ENCODE measurements around the gene COL6A2. TPM values are rescaled to one million over a fixed set of nuclear protein-coding genes. Genes with fewer than 3 reads are reported as not detected.

Gene COL6A2
- total and polyA plus RNA-seq, 2 experiments from 2014 or later: 28.4 to 89.2 TPM

DNA sequence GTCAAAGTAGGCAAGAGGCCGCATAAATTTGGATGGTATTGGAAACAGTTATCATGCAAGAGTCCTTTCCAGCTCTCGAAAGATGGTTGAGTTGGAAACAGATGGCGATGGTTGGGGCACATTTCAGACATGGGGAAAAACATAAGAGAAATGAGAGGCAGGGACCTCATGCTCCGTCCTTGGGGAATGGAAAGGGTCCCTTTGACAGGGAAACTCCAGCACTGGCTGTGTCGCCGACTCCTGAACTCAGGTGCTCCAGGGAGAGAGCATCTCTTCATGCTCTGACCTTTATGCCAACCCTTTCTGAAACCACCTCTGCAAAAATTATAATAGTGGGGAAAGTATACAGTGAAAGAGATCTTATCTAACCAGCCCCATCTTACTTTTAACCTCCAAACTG lies 36.8 kb upstream of the COL6A2 start (continued):
- TF ChIP-seq, protein P1, sequence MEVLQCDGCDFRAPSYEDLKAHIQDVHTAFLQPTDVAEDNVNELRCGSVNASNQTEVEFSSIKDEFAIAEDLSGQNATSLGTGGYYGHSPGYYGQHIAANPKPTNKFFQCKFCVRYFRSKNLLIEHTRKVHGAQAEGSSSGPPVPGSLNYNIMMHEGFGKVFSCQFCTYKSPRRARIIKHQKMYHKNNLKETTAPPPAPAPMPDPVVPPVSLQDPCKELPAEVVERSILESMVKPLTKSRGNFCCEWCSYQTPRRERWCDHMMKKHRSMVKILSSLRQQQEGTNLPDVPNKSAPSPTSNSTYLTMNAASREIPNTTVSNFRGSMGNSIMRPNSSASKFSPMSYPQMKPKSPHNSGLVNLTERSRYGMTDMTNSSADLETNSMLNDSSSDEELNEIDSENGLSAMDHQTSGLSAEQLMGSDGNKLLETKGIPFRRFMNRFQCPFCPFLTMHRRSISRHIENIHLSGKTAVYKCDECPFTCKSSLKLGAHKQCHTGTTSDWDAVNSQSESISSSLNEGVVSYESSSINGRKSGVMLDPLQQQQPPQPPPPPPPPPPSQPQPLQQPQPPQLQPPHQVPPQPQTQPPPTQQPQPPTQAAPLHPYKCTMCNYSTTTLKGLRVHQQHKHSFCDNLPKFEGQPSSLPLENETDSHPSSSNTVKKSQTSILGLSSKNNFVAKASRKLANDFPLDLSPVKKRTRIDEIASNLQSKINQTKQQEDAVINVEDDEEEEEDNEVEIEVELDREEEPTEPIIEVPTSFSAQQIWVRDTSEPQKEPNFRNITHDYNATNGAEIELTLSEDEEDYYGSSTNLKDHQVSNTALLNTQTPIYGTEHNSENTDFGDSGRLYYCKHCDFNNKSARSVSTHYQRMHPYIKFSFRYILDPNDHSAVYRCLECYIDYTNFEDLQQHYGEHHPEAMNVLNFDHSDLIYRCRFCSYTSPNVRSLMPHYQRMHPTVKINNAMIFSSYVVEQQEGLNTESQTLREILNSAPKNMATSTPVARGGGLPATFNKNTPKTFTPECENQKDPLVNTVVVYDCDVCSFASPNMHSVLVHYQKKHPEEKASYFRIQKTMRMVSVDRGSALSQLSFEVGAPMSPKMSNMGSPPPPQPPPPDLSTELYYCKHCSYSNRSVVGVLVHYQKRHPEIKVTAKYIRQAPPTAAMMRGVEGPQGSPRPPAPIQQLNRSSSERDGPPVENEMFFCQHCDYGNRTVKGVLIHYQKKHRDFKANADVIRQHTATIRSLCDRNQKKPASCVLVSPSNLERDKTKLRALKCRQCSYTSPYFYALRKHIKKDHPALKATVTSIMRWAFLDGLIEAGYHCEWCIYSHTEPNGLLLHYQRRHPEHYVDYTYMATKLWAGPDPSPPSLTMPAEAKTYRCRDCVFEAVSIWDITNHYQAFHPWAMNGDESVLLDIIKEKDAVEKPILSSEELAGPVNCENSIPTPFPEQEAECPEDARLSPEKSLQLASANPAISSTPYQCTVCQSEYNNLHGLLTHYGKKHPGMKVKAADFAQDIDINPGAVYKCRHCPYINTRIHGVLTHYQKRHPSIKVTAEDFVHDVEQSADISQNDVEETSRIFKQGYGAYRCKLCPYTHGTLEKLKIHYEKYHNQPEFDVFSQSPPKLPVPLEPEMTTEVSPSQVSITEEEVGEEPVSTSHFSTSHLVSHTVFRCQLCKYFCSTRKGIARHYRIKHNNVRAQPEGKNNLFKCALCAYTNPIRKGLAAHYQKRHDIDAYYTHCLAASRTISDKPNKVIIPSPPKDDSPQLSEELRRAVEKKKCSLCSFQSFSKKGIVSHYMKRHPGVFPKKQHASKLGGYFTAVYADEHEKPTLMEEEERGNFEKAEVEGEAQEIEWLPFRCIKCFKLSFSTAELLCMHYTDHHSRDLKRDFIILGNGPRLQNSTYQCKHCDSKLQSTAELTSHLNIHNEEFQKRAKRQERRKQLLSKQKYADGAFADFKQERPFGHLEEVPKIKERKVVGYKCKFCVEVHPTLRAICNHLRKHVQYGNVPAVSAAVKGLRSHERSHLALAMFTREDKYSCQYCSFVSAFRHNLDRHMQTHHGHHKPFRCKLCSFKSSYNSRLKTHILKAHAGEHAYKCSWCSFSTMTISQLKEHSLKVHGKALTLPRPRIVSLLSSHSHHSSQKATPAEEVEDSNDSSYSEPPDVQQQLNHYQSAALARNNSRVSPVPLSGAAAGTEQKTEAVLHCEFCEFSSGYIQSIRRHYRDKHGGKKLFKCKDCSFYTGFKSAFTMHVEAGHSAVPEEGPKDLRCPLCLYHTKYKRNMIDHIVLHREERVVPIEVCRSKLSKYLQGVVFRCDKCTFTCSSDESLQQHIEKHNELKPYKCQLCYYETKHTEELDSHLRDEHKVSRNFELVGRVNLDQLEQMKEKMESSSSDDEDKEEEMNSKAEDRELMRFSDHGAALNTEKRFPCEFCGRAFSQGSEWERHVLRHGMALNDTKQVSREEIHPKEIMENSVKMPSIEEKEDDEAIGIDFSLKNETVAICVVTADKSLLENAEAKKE (CRISPR knock-in tag; IDR thresholded peaks at IDR 0.05): no peak

DNA sequence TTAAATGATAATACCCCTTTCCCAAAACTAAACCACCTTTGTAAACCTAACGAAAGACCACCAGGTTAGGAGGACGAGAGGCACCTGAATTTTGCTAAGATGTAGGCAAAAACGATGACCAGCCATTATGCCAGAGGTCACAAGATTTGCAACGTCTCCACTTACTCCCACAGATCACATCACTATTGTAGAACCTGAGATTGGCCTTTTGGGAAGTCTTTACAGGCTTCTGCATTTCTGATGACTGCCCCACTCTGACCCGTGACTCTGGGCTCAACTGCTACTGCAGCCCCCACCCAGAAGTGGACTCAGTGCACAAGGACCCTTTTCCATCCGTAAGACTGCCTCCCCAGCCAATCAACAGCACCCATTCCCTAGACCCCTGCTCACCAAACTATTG lies 36.4 kb upstream of the COL6A2 start:
- peaks cover 21% of the 10 kb centered on the region for H3K27me3 Mint-ChIP-seq (ENCODE audit: insufficient read depth, low read depth, poor library complexity)
- DNase-seq (ENCODE audit: low spot score): no peak
- Histone ChIP-seq H3K4me2 (no peak overlapping the region), H3K4me1 (ENCODE audit: insufficient read depth) (peaks cover 1% of the 10 kb centered on the region), H4K20me1 (replicated peaks; ENCODE audit: insufficient read depth) (no peaks in the 10 kb centered on the region), H3K79me2 (replicated peaks; ENCODE audit: insufficient read depth) (no peaks in the 10 kb centered on the region), H3K27ac (ENCODE audit: low read depth) (no peak overlapping the region), H2AFZ (no peak overlapping the region), H3K4me3 (no peak overlapping the region), H3K36me3 (ENCODE audit: insufficient read depth) (no peaks in the 10 kb centered on the region), H3F3A (replicated peaks; ENCODE audit: low read depth) (0 out of 2 replicates have a peak, but pooled peaks cover 3% of the 10 kb centered on the region), H3K27me3 (ENCODE audit: insufficient read depth) (no peaks in the 10 kb centered on the region), H3K9me2 (ENCODE audit: insufficient read depth) (no peaks in the 10 kb centered on the region)
- peaks cover 14% of the 10 kb centered on the region for H3K4me1 Mint-ChIP-seq
- H3K27ac Mint-ChIP-seq: no peak overlapping the region
- H3K9me3 Mint-ChIP-seq: peaks cover 61% of the 10 kb centered on the region
- ATAC-seq: no peak
- no peak overlapping the region for H3K4me3 Mint-ChIP-seq
- peaks cover 28% of the 10 kb centered on the region for H3K36me3 Mint-ChIP-seq (ENCODE audit: low read depth)
- TF ChIP-seq, protein P1 (CRISPR knock-in tag; IDR thresholded peaks at IDR 0.05): no peak
- TF ChIP-seq JUNB (IDR thresholded peaks at IDR 0.05; ENCODE audit: unreplicated experiment) (no peak), POLR2AphosphoS5 (IDR thresholded peaks at IDR 0.05; ENCODE audit: low read depth) (no peak), ZNF114 (CRISPR knock-in tag; IDR thresholded peaks at IDR 0.05) (no peak), ZNF331 (CRISPR knock-in tag; IDR thresholded peaks at IDR 0.05; ENCODE audit: low read depth) (no peak), EZH2 (IDR thresholded peaks at IDR 0.05; ENCODE audit: low read depth, unreplicated experiment) (no peak), STAT1 (IDR thresholded peaks at IDR 0.05; ENCODE audit: unreplicated experiment) (no peak), CREB1 (CRISPR knock-in tag; IDR thresholded peaks at IDR 0.05; ENCODE audit: low read depth) (no peak)
- TF ChIP-seq, protein P2, sequence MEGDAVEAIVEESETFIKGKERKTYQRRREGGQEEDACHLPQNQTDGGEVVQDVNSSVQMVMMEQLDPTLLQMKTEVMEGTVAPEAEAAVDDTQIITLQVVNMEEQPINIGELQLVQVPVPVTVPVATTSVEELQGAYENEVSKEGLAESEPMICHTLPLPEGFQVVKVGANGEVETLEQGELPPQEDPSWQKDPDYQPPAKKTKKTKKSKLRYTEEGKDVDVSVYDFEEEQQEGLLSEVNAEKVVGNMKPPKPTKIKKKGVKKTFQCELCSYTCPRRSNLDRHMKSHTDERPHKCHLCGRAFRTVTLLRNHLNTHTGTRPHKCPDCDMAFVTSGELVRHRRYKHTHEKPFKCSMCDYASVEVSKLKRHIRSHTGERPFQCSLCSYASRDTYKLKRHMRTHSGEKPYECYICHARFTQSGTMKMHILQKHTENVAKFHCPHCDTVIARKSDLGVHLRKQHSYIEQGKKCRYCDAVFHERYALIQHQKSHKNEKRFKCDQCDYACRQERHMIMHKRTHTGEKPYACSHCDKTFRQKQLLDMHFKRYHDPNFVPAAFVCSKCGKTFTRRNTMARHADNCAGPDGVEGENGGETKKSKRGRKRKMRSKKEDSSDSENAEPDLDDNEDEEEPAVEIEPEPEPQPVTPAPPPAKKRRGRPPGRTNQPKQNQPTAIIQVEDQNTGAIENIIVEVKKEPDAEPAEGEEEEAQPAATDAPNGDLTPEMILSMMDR (conservative IDR thresholded peaks at IDR 0.05; ENCODE audit: low read depth in 2 of 2): no peak

Measured in GM23338 (cell line).